GM21825 (cell line): Measurements from ENCODE around the gene MSI2.

Source experiments
- ATAC-seq: cut with Tn5 transposase; IDR thresholded peaks from one replicate; pipeline ENCODE4 v1.9.1; 2021; ENCODE audit warnings: mild to moderate bottlenecking, moderate library complexity; ENCODE audit not compliant: unreplicated experiment

Gene MSI2

GRCh38 chr17:57685499-57686132 lies 429.3 kb downstream of the MSI2 start:
- no peak for ATAC-seq

- ATAC-seq: no peak
Measured at GRCh38 chr17:57687642-57688041, 431.3 kb downstream of the MSI2 start.

GRCh38 chr17:57689254-57689653 lies 432.9 kb downstream of the MSI2 start:
- no peak for ATAC-seq

- no peak for ATAC-seq
Measured at GRCh38 chr17:57691939-57692338, 435.6 kb downstream of the MSI2 start.

- ATAC-seq: no peak
Measured at GRCh38 chr17:57692770-57693169, 436.4 kb downstream of the MSI2 start.

- no peak for ATAC-seq
Measured at GRCh38 chr17:57694051-57694450, 437.7 kb downstream of the MSI2 start.

GRCh38 chr17:57696050-57696449 lies 439.7 kb downstream of the MSI2 start:
- no peak for ATAC-seq

GRCh38 chr17:57697197-57697596 lies 440.9 kb downstream of the MSI2 start:
- ATAC-seq: no peak

GRCh38 chr17:57697891-57698711 lies 441.8 kb downstream of the MSI2 start:
- no peak for ATAC-seq

- ATAC-seq: no peak
Measured at GRCh38 chr17:57699751-57700219, 443.5 kb downstream of the MSI2 start.

- ATAC-seq: no peak
Measured at GRCh38 chr17:57701124-57701523, 444.8 kb downstream of the MSI2 start.

GRCh38 chr17:57703273-57703672 lies 446.9 kb downstream of the MSI2 start:
- no peak for ATAC-seq

- no peak for ATAC-seq
Measured at GRCh38 chr17:57704448-57704847, 448.1 kb downstream of the MSI2 start.

GRCh38 chr17:57705921-57706695 lies 449.8 kb downstream of the MSI2 start:
- ATAC-seq: no peak

GRCh38 chr17:57706761-57707160 lies 450.4 kb downstream of the MSI2 start:
- no peak for ATAC-seq

GRCh38 chr17:57707892-57708291 lies 451.6 kb downstream of the MSI2 start:
- no peak for ATAC-seq

GRCh38 chr17:57708410-57708809 lies 452.1 kb downstream of the MSI2 start:
- no peak for ATAC-seq

- ATAC-seq: no peak
Measured at GRCh38 chr17:57713140-57713539, 456.8 kb downstream of the MSI2 start.

- ATAC-seq: no peak
Measured at GRCh38 chr17:57714665-57715180, 458.4 kb downstream of the MSI2 start.

- no peak for ATAC-seq
Measured at GRCh38 chr17:57715981-57716380, 459.7 kb downstream of the MSI2 start.

GRCh38 chr17:57718878-57719277 lies 462.6 kb downstream of the MSI2 start:
- ATAC-seq: no peak
